SK-N-SH (cell line): Measurements from ENCODE around the gene ZNF346. TPM values are rescaled to one million over a fixed set of nuclear protein-coding genes. Genes with fewer than 3 reads are reported as not detected.

Source experiments
- CTCF ChIA-PET: fragments of 300-600, 350-600 bp; formaldehyde crosslinking; extraction: SDS; loops from one replicate; lab custom pipeline; 2021; lab: Yijun Ruan, JAX
- POLR2A ChIA-PET: fragments of 350-600 bp; sonication (Branson Sonifier 250); formaldehyde crosslinking; extraction: SDS; loops from one replicate; lab custom pipeline; 2020; ENCODE audit warnings: antibody characterized with exemption, inconsistent platforms; lab: Yijun Ruan, JAX
- DNase-seq: peaks from one replicate; pipeline ENCODE4 v3.0.0; 2012
- H2AFZ ChIP-seq: fragments of 200-600 bp; sonication (generic); 2 replicates; pipeline ENCODE4 v1.8.1; 2016; ENCODE audit warnings: antibody characterized with exemption, mild to moderate bottlenecking, low read depth
- H3F3A ChIP-seq: fragments of 200-600 bp; sonication (generic); replicated peaks from 2 replicates; pipeline ENCODE3; 2016; ENCODE audit warnings: antibody characterized with exemption, mild to moderate bottlenecking; ENCODE audit not compliant: insufficient read depth
- H3K27ac ChIP-seq, 2 experiments: fragments of 200-500 bp in 1 of 2; fragments of 200-600 bp in 1 of 2; sonication (Bioruptor generic) in 1 of 2; sonication (generic), shearing (Covaris generic) in 1 of 2; 2 replicates each; pipeline versions ENCODE4 v1.5.1 to v1.6.1; 2014 to 2016; ENCODE audit warnings: low read depth in 2 of 2, inconsistent platforms in 1 of 2, low read length in 1 of 2, mild to moderate bottlenecking in 1 of 2, mixed read lengths in 1 of 2
- H3K27me3 ChIP-seq: fragments of 200-600 bp; sonication (generic), shearing (Covaris generic); 2 replicates; pipeline ENCODE4 v1.6.1; 2016; ENCODE audit warnings: mixed run types; ENCODE audit not compliant: insufficient read depth
- H3K36me3 ChIP-seq, 2 experiments: fragments of 200-500 bp in 1 of 2; fragments of 200-600 bp in 1 of 2; sonication (Bioruptor generic) in 1 of 2; sonication (generic) in 1 of 2; replicated peaks in 1 of 2; 2 replicates each; pipeline versions ENCODE3 to v1.5.1; 2014 to 2016; ENCODE audit warnings: low read length in 1 of 2, mild to moderate bottlenecking in 1 of 2; ENCODE audit not compliant: insufficient read depth in 2 of 2, control insufficient read depth in 1 of 2
- H3K4me1 ChIP-seq, 2 experiments: fragments of 200-500 bp in 1 of 2; fragments of 200-600 bp in 1 of 2; sonication (Bioruptor generic) in 1 of 2; sonication (generic), shearing (Covaris generic) in 1 of 2; 2 replicates each; pipeline versions ENCODE4 v1.5.1 to v1.6.1; 2014 to 2016; ENCODE audit warnings: low read depth in 1 of 2, low read length in 1 of 2, mixed run types in 1 of 2; ENCODE audit not compliant: insufficient read depth in 2 of 2, control insufficient read depth in 1 of 2
- H3K4me2 ChIP-seq: fragments of 200-600 bp; sonication (generic), shearing (Covaris generic); 2 replicates; pipeline ENCODE4 v1.6.1; 2017; ENCODE audit warnings: mixed run types
- H3K4me3 ChIP-seq, 2 experiments: fragments of 200-500 bp in 1 of 2; fragments of 200-600 bp in 1 of 2; sonication (Bioruptor generic) in 1 of 2; sonication (generic), shearing (Covaris generic) in 1 of 2; 2 replicates each; pipeline versions ENCODE4 v1.5.1 to v1.8.1; 2014 to 2016; ENCODE audit warnings: low read depth in 2 of 2, inconsistent platforms in 1 of 2, low read length in 1 of 2, mild to moderate bottlenecking in 1 of 2, mixed read lengths in 1 of 2, moderate library complexity in 1 of 2
- H3K79me2 ChIP-seq: fragments of 200-600 bp; sonication (generic); 2 replicates; pipeline ENCODE4 v1.8.1; 2017; ENCODE audit warnings: mild to moderate bottlenecking; ENCODE audit not compliant: insufficient read depth
- H3K9ac ChIP-seq: fragments of 200-600 bp; sonication (generic); 2 replicates; pipeline ENCODE4 v1.6.1; 2017; ENCODE audit warnings: mixed run types
- H3K9me2 ChIP-seq: fragments of 200-600 bp; sonication (generic); 2 replicates; pipeline ENCODE4 v1.6.1; 2017; ENCODE audit warnings: mixed run types
- H3K9me3 ChIP-seq: fragments of 200-600 bp; sonication (generic); 2 replicates; pipeline ENCODE4 v1.6.1; 2017; ENCODE audit warnings: mixed run types, mild to moderate bottlenecking, moderate library complexity
- H4K20me1 ChIP-seq: fragments of 200-600 bp; sonication (generic); 2 replicates; pipeline ENCODE4 v1.6.1; 2017; ENCODE audit warnings: mild to moderate bottlenecking, mixed run types; ENCODE audit not compliant: insufficient read depth
- CTCF ChIP-seq: fragments of 200-600 bp; sonication (generic); IDR thresholded peaks from 2 replicates; pipeline ENCODE4 v1.6.1; 2017; ENCODE audit warnings: antibody characterized with exemption, mild to moderate bottlenecking, moderate library complexity
- FOXM1 ChIP-seq: IDR thresholded peaks from 2 replicates; pipeline ENCODE4 v1.4.0; 2012; ENCODE audit warnings: low read depth, mild to moderate bottlenecking
- RAD21 ChIP-seq: IDR thresholded peaks from 2 replicates; pipeline ENCODE4 v1.6.1; 2012; ENCODE audit warnings: mild to moderate bottlenecking, low read length
- REST ChIP-seq: IDR thresholded peaks from 2 replicates; pipeline ENCODE4 v1.6.1; 2012; ENCODE audit warnings: mild to moderate bottlenecking, low read depth, low read length, moderate library complexity
- SMC3 ChIP-seq: IDR thresholded peaks from 2 replicates; pipeline ENCODE4 v1.6.1; 2012; ENCODE audit warnings: low read depth, low read length, improper control_type of control experiment
- WGBS: methylation state at CpG from one replicate; pipeline ENCODE4 v1.1.6; 2017; ENCODE audit warnings: low lambda C conversion rate; 5-methylcytosine and 5-hydroxymethylcytosine counted together
- polyA plus RNA-seq, 3 experiments: library from polyadenylated mRNA; depleted of rRNA; stranded (reverse); fragments of >200 nt; gene quantifications; 2 replicates each; pipeline ENCODE4 v1.2.3, GENCODE V29; 2012

Gene ZNF346
- polyA plus RNA-seq, 1 of the 3 experiments (the other 2 are of a cell fraction) = 15.1 TPM

- TF ChIP-seq REST = no peak
- TF ChIP-seq, all 33 proteins: peak for 0
Measured at GRCh38 chr5:177067503-177067902, 45.0 kb downstream of the ZNF346 start (continued).

GRCh38 chr5:177070536-177071191 is 48.2 kb downstream of the ZNF346 start:
- H3K27ac ChIP-seq = no peak overlapping the region
- no peaks in the 10 kb centered on the region for H4K20me1 ChIP-seq
- no peak overlapping the region for H3K4me2 ChIP-seq
- TF ChIP-seq RAD21 = no peak
- H3K4me3 ChIP-seq = no peak overlapping the region
- H3K9me3 ChIP-seq = no peaks in the 10 kb centered on the region
- H3K79me2 ChIP-seq = no peaks in the 10 kb centered on the region
- CTCF ChIA-PET = interaction anchor here (0.7 to 6.2 kb wide), 14 partner anchors 9 to 424 kb away, joined by 3 to 141 read pairs (median 9); partner anchors contain the start of gene FGFR4
- H3K36me3 ChIP-seq = peaks cover 0 to 7% of the 10 kb centered on the region in 2 experiments
- POLR2A ChIA-PET = no interaction called here
- peaks cover 5% of the 10 kb centered on the region for H3F3A ChIP-seq
- DNase-seq = no peak
- no peaks in the 10 kb centered on the region for H3K27me3 ChIP-seq
- no peak overlapping the region for H2AFZ ChIP-seq
- 97% methylated on average over 6 of the region's 6 CpGs for WGBS
- no peak overlapping the region for H3K9ac ChIP-seq
- no peaks in the 10 kb centered on the region for H3K9me2 ChIP-seq
- no peaks in the 10 kb centered on the region; a peak in 1 of 4 replicates for H3K4me1 ChIP-seq

- peaks cover under 1% of the 10 kb centered on the region for H3F3A ChIP-seq
Measured at GRCh38 chr5:177071666-177072385, 49.3 kb downstream of the ZNF346 start.

More at GRCh38 chr5:177071666-177072385, 49.3 kb downstream of the ZNF346 start:
- WGBS = 21% methylated on average over 6 of the region's 6 CpGs
- Histone ChIP-seq H4K20me1 (no peaks in the 10 kb centered on the region), H3K9me3 (no peaks in the 10 kb centered on the region), H2AFZ (no peak overlapping the region), H3K27me3 (no peaks in the 10 kb centered on the region), H3K9ac (no peak overlapping the region), H3K4me1 (no peaks in the 10 kb centered on the region; a peak in 1 of 4 replicates), H3K79me2 (no peaks in the 10 kb centered on the region), H3K4me2 (no peak overlapping the region), H3K27ac (no peak overlapping the region), H3K36me3 (peaks cover 0 to 3% of the 10 kb centered on the region in 2 experiments), H3K9me2 (no peaks in the 10 kb centered on the region), H3K4me3 (no peak overlapping the region)
- TF ChIP-seq RAD21 = peak; percentile 77
- TF ChIP-seq FOXM1 = no peak
- TF ChIP-seq SMC3 = peak; percentile 76
- peak; percentile 92 for TF ChIP-seq CTCF
- CTCF ChIA-PET = interaction anchor here (0.6 to 6.2 kb wide), 50 partner anchors 8 to 453 kb away, joined by 3 to 141 read pairs (median 4); partner anchors contain the start of genes FGFR4 and ZNF346
- POLR2A ChIA-PET = interaction anchor here (0.6 kb wide), 1 partner anchor 94 kb away, joined by 5 read pairs; no protein-coding TSS in a partner anchor
- DNase-seq = peak; percentile 74
